Right kidney (tissue), 1 donor: ENCODE results near the gene ZMIZ2.
"Not testable (repeated sequence)": the region's sequence is repeated elsewhere in the genome, so short reads cannot be mapped to it uniquely, and the experiment has no call there.

Experiments
- DNase-seq: peaks from one replicate; pipeline ENCODE4 v3.0.0-alpha.2; 2016

Gene ZMIZ2

DNA sequence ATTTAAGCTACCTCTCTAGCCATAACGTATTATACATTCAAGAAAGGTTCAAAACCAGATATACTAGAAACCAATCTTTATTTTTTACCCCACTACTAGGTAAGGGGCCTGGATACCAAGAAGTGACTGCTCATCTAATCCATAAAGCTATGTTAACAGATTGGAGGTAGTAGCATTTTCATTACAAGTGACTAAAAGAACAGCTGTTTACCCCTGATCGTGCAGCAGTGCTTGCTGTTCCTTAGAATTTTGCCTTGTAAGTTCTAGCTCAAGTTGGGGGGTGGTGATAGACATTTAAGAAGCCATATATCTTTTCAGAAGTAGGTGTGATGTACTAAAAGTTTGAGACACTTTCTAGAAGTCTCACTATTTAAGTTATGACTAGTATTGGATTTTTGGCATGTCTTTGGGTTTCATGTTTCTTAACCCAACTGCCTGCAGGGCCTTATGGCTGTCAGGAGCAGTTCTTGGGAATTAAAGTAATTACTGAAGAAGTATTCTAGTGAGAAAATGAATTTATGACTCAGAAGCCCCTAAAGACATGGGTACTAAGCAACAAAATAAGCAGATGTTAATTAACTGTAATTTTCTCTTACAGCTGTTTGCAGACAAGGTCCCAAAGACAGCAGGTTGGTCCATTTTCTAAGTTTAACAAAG is 50.1 kb downstream of the ZMIZ2 start:
- DNase-seq: no peak

DNA sequence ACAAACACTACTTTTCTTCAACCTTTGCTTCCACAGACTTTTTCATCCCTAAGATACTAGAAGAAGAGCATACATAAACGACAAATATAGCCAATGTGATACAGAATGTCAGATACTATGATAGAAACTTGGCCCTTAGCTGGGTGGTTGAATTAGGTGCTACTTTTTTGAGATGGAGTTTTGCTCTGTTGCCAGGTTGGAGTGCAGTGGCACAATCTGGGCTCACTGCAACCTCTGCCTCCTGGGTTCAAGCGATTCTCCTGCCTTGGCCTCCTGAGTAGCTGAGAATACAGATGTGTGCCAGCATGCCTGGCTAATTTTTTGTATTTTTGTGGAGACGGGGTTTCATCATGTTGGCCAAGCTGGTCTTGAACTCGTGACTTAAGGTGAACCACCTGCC is 51.3 kb downstream of the ZMIZ2 start:
- no peak for DNase-seq

DNA sequence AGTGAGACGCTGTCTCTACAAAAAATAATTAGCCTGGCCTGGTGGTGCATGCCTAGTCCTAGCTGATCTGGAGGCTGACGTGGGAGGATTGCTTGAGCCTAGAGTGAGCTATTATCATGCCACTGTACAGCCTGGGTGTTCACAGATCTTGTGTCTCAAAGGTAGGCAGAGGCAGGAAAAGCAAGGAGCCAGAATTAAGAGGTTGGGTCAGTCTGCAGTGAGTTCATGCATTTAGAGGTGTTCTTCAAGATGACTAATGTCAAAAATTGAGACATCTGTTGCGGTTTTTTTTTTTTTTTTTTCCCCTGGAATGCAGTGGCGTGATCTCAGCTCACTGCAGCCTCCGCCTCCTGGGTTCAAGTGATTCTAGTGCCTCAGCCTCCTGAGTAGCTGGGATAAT is 53.2 kb downstream of the ZMIZ2 start:
- DNase-seq: no peak

DNA sequence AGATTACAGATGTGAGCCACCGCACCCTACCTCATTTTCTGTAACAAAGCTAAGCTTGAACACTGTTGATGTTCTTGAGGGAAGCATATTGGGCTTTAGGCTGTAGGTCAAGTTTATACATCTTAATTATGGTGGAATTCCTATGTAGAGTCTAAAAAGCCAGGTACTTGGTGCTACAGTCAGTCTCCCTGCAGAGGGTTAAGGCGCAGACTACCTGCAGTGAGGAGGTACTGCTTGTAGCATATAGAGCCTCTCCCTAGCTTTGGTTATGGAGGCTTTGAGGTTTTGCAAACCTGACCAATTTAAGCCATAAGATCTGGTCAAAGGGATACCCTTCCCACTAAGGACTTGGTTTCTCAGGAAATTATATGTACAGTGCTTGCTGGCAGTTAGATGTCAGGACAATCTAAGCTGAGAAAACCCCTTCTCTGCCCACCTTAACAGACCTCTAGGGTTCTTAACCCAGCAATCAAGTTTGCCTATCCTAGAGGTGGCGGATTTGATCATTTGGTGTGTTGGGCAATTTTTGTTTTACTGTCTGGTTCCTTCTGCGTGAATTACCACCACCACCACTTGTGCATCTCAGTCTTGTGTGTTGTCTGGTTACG is 53.9 kb downstream of the ZMIZ2 start:
- DNase-seq: no peak

DNA sequence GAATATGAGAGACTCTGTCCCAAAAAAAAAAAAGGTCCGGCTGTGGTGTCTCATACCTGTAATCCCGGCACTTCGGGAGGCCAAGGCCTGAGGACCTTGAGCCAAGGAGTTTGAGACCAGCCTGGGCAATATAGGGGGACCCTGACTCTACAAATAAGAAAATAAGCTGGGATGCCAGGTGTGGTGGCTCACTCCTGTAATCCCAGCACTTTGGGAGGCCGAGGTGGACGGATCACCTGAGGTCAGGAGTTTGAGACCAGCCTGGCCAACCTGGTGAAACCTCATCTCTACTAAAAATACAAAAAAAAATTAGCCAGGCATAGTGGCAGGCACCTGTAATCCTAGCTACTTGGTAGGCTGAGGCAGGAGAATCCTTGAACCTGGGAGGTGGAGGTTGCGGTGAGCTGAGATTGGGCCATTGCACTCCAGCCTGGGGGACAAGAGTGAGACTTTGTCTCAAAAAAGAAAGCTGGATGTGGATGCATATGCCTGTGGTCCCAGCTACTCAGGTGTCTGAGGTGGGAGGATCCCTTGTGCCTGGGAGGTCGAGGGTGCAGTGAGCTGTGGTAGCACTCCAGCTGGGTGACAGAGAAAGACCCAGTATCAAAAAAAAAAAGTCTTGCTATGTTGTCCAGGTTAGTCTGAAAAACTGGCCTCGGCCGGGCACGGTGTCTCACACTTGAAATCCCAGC is 55.3 kb downstream of the ZMIZ2 start:
- not testable (repeated sequence) for DNase-seq

DNA sequence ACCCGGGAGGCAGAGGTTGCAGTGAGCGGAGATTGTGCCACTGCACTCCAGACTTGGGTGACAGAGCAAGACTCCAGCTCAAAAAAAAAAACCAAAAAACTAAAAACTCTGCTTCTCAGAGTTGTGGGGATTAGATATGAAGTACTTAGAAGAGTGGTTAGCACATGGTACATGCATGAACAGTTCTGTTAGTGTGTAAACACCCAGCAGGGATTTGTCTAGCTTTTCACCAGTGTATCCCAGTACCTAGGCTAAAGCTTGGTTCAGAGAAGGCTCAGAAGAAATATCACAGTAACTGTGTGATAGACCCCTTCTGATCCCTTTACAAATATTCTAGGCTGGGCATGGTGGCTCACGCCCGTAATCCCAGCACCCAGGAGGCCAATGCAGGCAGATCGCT is 57.3 kb downstream of the ZMIZ2 start:
- DNase-seq: no peak

DNA sequence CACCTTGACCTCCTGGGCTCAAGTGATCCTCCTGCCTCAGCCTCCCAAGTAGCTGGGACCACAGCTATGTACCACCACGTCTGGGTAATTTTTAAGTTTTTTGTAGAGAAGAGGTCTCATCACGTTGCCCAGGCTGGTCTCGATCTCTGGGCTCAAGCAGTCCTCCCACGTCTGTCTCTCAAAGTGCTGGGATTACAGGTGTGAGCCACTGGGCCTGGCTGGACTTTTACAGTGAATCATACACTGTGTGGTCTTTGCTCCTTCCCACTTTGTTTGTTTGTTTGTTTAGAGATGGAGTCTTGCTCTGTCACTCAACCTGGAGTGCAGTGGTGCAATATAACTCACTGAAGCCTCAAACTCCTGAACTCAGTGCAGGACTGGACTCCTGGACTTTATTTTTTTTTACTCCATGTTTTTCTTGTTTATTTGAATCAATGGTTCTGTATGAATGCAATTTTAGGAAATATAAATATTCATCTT is 60.3 kb downstream of the ZMIZ2 start:
- DNase-seq: no peak

DNA sequence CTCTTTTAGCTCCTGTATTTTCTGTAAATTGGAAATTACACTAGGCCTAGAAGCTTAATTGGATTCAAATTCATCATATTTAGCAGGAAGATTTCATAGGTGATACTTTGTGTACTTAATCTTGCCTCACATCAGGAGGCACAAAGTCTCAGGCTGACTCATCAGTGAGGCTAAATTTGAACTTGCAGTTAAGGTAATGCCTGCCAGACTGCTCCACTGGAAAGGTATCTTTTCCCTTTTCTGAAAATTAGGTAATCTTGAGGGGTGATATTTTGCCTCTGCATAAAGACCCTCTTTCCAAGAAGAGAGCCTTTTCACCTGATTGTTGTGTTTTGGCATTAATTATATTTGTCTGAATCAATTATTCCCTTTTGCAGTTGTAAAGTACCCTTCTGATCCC is 62.4 kb downstream of the ZMIZ2 start:
- DNase-seq: no peak

DNA sequence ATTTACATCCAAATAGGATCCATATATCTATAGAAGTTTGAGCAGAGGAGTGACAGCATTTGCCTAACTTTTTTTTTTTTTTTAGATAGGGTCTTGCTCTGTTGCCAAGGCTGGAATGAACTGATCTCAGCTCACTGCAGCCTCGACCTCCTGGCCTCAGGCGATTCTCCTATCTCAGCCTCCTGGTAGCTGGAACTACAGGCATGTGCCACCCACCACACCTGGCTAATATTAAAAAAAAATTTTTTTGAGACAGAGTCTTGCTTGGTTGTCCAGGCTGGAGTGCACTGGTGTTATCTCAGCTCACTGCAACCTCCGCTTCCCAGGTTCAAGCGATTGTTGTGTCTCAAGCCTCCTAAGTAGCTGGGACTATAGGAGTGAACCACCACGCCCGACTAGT is 62.9 kb downstream of the ZMIZ2 start:
- DNase-seq: no peak

DNA sequence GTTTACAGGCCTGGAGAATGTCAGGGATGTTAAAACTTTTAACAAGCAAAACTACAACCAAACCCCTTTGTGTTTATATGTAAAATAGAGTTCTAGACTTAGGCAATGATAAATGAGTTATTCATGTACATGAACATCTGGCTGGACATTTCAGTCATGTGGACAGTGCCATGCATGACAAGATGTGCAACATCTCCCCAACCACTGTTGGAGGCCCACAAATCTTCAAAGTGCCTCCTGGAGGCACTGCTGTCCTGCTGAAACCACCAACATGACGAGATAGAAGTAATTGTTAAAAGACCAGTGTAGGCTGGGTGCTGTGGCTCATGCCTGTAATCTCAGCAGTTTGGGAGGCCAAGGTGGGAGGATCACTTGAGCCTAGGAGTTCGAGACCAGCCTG is 66.3 kb downstream of the ZMIZ2 start:
- no peak for DNase-seq

DNA sequence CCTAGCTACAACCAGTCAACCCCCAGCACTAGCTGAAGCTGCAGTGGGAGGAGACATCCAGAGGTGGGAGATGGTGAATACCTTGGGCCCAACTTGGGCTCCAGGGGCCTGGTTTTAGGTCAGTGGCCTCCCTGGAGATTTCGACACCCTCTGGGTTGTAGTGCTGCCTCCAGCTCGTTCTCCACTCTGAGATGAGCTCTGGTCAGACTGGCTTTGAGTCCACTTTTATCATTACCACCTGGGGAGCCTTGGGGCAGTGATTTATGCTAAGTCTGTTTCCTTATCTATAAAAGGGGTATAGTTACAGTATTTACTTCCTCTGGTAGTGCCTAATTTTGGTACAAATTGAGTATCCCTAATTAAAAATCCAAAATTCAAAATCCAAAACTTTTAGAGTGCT is 70.6 kb downstream of the ZMIZ2 start:
- no peak for DNase-seq
